MCF 10A (cell line): ENCODE results near the gene CNTNAP2. TPM values are rescaled to one million over a fixed set of nuclear protein-coding genes. Genes with fewer than 3 reads are reported as not detected.
"Not testable (repeated sequence)": the region's sequence is repeated elsewhere in the genome, so short reads cannot be mapped to it uniquely, and the experiment has no call there.

Experiments used
- BruUV-seq: library from RNA; stranded (reverse); fragments of 400-500 nt; replicated peaks from 2 replicates; lab custom pipeline; 2021; lab: Mats Ljungman, UMichigan
- CTCF ChIA-PET: fragments of 300-600 bp; sonication (Branson Sonifier 250); formaldehyde crosslinking; extraction: SDS; loops from one replicate; lab custom pipeline; 2021; ENCODE audit warnings: antibody characterized with exemption, inconsistent platforms; lab: Yijun Ruan, JAX
- POLR2A ChIA-PET: fragments of 300-600, 350-650 bp; sonication (Branson Sonifier 250); formaldehyde crosslinking; extraction: SDS; loops from one replicate; lab custom pipeline; 2020; ENCODE audit warnings: antibody characterized with exemption, inconsistent platforms; lab: Yijun Ruan, JAX
- DNase-seq: peaks from one replicate; pipeline ENCODE4 v3.0.0-alpha.2; 2018; ENCODE audit not compliant: unreplicated experiment
- H3K27ac Mint-ChIP-seq: one replicate; pipeline ENCODE4 v1.8.0; 2022; ENCODE audit warnings: mild to moderate bottlenecking, low read depth, mixed read lengths; ENCODE audit not compliant: unreplicated experiment
- H3K27me3 Mint-ChIP-seq: one replicate; pipeline ENCODE4 v1.8.0; 2022; ENCODE audit warnings: mixed read lengths; ENCODE audit not compliant: insufficient read depth, unreplicated experiment
- H3K36me3 Mint-ChIP-seq: one replicate; pipeline ENCODE4 v1.8.0; 2022; ENCODE audit warnings: mild to moderate bottlenecking, moderate library complexity, mixed read lengths; ENCODE audit not compliant: insufficient read depth, unreplicated experiment
- H3K4me1 Mint-ChIP-seq: one replicate; pipeline ENCODE4 v1.8.0; 2022; ENCODE audit warnings: mixed read lengths; ENCODE audit not compliant: insufficient read depth, unreplicated experiment
- H3K4me3 Mint-ChIP-seq: one replicate; pipeline ENCODE4 v1.8.0; 2022; ENCODE audit warnings: mild to moderate bottlenecking, moderate library complexity, mixed read lengths; ENCODE audit not compliant: unreplicated experiment
- H3K9me3 Mint-ChIP-seq: one replicate; pipeline ENCODE4 v1.8.0; 2022; ENCODE audit warnings: mixed read lengths; ENCODE audit not compliant: unreplicated experiment
- CTCF ChIP-seq: fragments of 200-600 bp; IDR thresholded peaks from one replicate; pipeline ENCODE4 v1.8.0; 2022; ENCODE audit warnings: antibody characterized with exemption, mild to moderate bottlenecking; ENCODE audit not compliant: unreplicated experiment
- intact Hi-C: fragments of 100-400 bp; cut with micrococcal nuclease; formaldehyde crosslinking; loops from 2 replicates; pipeline ENCODE4 v1.14.1; 2022
- total RNA-seq: library from RNA; stranded (reverse); gene quantifications from 2 replicates; pipeline ENCODE4 v1.2.3, GENCODE V29; 2022

CNTNAP2 gene
- total RNA-seq, 1 experiment from 2014 or later = 1.1 TPM

- no TSS peak for BruUV-seq
- no peak for DNase-seq
- intact Hi-C loops = no loop called here
- Mint-ChIP-seq H3K9me3 (peaks cover 15% of the 10 kb centered on the region), H3K36me3 (peaks cover 5% of the 10 kb centered on the region), H3K4me3 (no peak overlapping the region), H3K27ac (no peak overlapping the region), H3K4me1 (no peaks in the 10 kb centered on the region), H3K27me3 (no peaks in the 10 kb centered on the region)
- TF ChIP-seq CTCF = no peak
- CTCF ChIA-PET = no interaction called here
- POLR2A ChIA-PET = no interaction called here
Measured at GRCh38 chr7:148463210-148463609, 2346.6 kb downstream of the CNTNAP2 start.

GRCh38 chr7:148464947-148465346 lies 2348.3 kb downstream of the CNTNAP2 start:
- BruUV-seq = no TSS peak
- Mint-ChIP-seq H3K36me3 (peaks cover 5% of the 10 kb centered on the region), H3K27me3 (no peaks in the 10 kb centered on the region), H3K27ac (no peak overlapping the region), H3K4me3 (no peak overlapping the region), H3K4me1 (no peaks in the 10 kb centered on the region), H3K9me3 (peaks cover 15% of the 10 kb centered on the region)
- ChIA-PET POLR2A (no interaction called here), CTCF (no interaction called here)
- TF ChIP-seq CTCF = no peak
- no peak for DNase-seq
- intact Hi-C loops = no loop called here

GRCh38 chr7:148465441-148465840 lies 2348.8 kb downstream of the CNTNAP2 start:
- H3K27me3 Mint-ChIP-seq, H3K4me1 Mint-ChIP-seq, H3K4me3 Mint-ChIP-seq, intact Hi-C loops, DNase-seq, BruUV-seq, H3K36me3 Mint-ChIP-seq, POLR2A ChIA-PET, H3K27ac Mint-ChIP-seq: not testable (repeated sequence)
- CTCF ChIA-PET = interaction anchor here (1.1 kb wide), 1 partner anchor 201 kb away, joined by 4 read pairs; no protein-coding TSS in a partner anchor
- peaks cover 15% of the 10 kb centered on the region for H3K9me3 Mint-ChIP-seq

GRCh38 chr7:148466120-148466519 lies 2349.5 kb downstream of the CNTNAP2 start:
- Mint-ChIP-seq H3K36me3 (peaks cover 5% of the 10 kb centered on the region), H3K27me3 (no peaks in the 10 kb centered on the region), H3K9me3 (peaks cover 17% of the 10 kb centered on the region), H3K4me1 (no peaks in the 10 kb centered on the region), H3K4me3 (no peak overlapping the region), H3K27ac (no peak overlapping the region)
- ChIA-PET CTCF (interaction anchor here (1.1 kb wide), 1 partner anchor 202 kb away, joined by 4 read pairs; no protein-coding TSS in a partner anchor), POLR2A (no interaction called here)
- no peak for TF ChIP-seq CTCF
- intact Hi-C loops = no loop called here
- DNase-seq = no peak
- BruUV-seq = no TSS peak

GRCh38 chr7:148468700-148469098 lies 2352.1 kb downstream of the CNTNAP2 start:
- H3K36me3 Mint-ChIP-seq = peaks cover 5% of the 10 kb centered on the region
- BruUV-seq = no TSS peak
- H3K4me3 Mint-ChIP-seq = no peak overlapping the region
- CTCF ChIA-PET = interaction anchor here (0.7 kb wide), 1 partner anchor 124 kb away, joined by 3 read pairs; no protein-coding TSS in a partner anchor
- TF ChIP-seq CTCF = no peak
- DNase-seq = no peak
- peaks cover 7% of the 10 kb centered on the region for H3K9me3 Mint-ChIP-seq
- peaks cover 8% of the 10 kb centered on the region for H3K4me1 Mint-ChIP-seq
- POLR2A ChIA-PET = no interaction called here
- intact Hi-C loops = no loop called here
- peaks cover under 1% of the 10 kb centered on the region for H3K27me3 Mint-ChIP-seq
- H3K27ac Mint-ChIP-seq = no peak overlapping the region
